GM12875 (cell line): Measurements from ENCODE around the gene CCL19.
A peak's percentile ranks its signal among the peaks of the same experiment; 100 is the strongest.

ENCODE experiments used
- H3K4me3 ChIP-seq: one replicate; pipeline ENCODE4 v1.5.1; 2011; ENCODE audit warnings: low read depth, low read length, control low read depth
- CTCF ChIP-seq: IDR thresholded peaks from 2 replicates; pipeline ENCODE4 v1.5.1; 2011; ENCODE audit warnings: low read depth, mild to moderate bottlenecking, control low read depth, inconsistent platforms, low read length, moderate library complexity, borderline replicate concordance; ENCODE audit not compliant: insufficient read depth

Gene CCL19

GRCh38 chr9:34671307-34671706 is 19.8 kb downstream of the CCL19 start:
- no peak for TF ChIP-seq CTCF
- no peak overlapping the region for H3K4me3 ChIP-seq

GRCh38 chr9:34669809-34670562 is 21.1 kb downstream of the CCL19 start:
- no peak overlapping the region for H3K4me3 ChIP-seq
- TF ChIP-seq CTCF, result no peak

- TF ChIP-seq CTCF, result no peak
- peak overlapping the region; percentile 33 for H3K4me3 ChIP-seq
These were observed 25.5 kb downstream of the CCL19 start for GRCh38 chr9:34665381-34666250.

- no peak for TF ChIP-seq CTCF
- peak overlapping the region; percentile 23 for H3K4me3 ChIP-seq
These were observed 26.1 kb downstream of the CCL19 start for GRCh38 chr9:34665067-34665380.

GRCh38 chr9:34664281-34665066 is 26.6 kb downstream of the CCL19 start:
- H3K4me3 ChIP-seq, result peak overlapping the region; percentile 23
- TF ChIP-seq CTCF, result peak; percentile 98

GRCh38 chr9:34663303-34663605 is 27.8 kb downstream of the CCL19 start:
- no peak for TF ChIP-seq CTCF

More at GRCh38 chr9:34663303-34663605, 27.8 kb downstream of the CCL19 start:
- no peak overlapping the region for H3K4me3 ChIP-seq
